HG03354 (cell line): ENCODE measurements around the gene SLC25A3.

Experiments
- ATAC-seq: cut with Tn5 transposase; IDR thresholded peaks from one replicate; pipeline ENCODE4 v1.9.1; 2021; ENCODE audit warnings: mild to moderate bottlenecking; ENCODE audit not compliant: unreplicated experiment, poor library complexity, severe bottlenecking

SLC25A3 gene

GRCh38 chr12:98651328-98651727 lies 57.8 kb downstream of the SLC25A3 start:
- no peak for ATAC-seq

DNA sequence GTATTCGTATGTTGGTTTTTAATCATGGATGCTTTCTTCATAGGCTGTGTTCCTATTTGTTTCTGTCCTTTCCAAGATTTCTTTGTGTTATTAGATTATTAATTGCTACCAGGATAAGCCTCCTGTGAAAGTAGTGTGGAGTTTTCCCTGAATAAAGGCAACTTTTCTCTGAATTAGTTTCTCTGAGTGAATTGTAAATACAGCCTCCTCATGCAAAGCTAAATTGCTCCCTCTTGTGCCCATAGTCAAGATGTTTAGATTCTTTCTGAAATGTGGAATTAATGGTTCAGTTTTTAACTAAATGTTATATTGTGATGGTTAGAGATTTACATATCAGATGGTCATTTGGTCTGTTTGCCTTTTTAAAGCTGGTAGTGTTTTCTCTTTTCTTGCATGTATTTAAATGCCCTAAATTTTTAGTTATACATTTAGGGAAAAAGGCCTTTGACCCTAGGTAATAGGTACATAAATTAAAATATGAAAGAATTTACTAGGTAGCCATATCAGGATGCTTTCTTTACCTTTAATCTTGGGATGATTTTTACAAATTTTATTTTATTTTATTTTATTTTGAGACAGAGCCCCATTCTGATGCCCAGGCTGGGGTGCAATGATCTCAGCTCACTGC lies 60.5 kb downstream of the SLC25A3 start:
- ATAC-seq = peak; percentile 58
